HG03196 (cell line): ENCODE measurements around the gene ATP2B1.
A peak's percentile ranks its signal among the peaks of the same experiment; 100 is the strongest.

Experiments
- ATAC-seq: cut with Tn5 transposase; IDR thresholded peaks from one replicate; pipeline ENCODE4 v1.9.1; 2021; ENCODE audit not compliant: unreplicated experiment

Gene ATP2B1

DNA sequence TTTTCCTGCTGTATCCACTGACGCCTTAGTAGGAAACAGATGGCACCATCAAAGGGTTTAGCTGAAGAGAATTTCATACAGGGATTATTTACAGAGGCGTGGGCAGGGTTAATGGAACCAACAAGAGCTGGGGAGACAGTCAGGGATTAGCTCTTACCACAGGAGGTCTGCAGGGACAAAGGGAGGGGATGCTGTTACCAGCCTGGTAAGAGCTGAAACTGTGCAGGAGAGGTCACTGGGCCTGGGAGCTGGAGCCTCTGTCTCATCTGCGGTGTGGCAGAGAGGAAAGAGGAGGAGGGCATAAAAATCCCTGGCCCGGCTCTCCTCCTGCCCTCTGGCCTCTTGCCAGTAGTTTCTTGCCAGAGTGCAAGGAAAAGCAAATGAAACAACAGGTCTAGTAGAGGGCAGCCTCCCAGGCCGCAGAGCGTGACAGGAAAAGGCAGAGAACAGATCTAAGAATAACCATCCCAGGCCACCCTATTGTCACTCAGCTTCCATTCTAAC lies 163.9 kb downstream of the ATP2B1 start:
- peak; percentile 45 for ATAC-seq

DNA sequence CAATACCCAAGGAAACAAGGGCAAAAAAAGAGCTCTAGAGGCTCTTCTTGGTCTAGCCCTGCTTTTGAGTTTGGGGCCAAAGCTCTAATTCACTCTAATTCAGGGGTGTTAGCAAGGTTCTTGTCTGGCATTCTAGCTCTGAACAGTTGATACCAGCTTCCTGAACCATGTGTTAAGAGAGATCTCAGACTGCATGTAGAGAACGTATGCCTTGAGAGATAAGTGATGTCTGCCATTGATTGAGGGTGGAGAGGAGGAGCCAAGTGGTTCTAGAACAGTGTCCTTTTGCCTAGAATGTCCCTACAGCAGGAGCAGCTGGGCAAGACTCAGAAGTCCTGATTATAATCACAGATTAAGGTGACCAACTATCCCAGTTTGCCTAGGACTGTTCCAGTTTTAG lies 164.6 kb downstream of the ATP2B1 start:
- no peak for ATAC-seq

DNA sequence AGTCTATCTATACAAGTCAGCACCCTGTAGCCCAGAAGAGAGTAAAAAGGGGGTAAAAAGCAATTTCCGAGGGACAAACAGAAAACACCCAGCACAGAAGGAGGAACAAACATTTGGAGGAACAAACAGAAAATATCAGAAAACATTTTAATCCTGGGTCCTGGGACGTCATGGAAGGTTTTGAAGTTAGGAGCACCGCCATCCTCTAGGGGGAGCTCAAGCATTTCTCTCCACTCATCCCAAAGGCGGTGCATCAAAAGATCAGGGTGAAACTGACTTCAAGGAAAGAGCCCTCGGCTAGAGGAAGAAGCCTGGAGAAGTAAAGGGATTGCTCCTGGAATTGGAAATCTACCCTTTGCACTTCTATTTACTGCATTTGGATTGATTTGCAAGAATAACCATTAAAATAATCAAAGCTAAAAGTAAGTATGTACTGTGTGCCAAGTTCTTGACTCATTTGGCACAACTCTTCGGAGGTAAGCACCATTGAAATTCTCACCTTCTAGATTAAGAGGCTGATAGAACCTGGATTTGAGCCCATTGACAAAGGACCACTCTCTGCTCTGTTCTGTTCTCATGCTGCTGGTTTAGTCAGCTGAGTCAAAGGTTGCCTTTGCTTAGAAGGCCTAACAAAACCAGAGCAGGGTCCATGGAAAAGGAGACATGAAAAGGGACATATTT lies 165.6 kb downstream of the ATP2B1 start:
- peak; percentile 67 for ATAC-seq

DNA sequence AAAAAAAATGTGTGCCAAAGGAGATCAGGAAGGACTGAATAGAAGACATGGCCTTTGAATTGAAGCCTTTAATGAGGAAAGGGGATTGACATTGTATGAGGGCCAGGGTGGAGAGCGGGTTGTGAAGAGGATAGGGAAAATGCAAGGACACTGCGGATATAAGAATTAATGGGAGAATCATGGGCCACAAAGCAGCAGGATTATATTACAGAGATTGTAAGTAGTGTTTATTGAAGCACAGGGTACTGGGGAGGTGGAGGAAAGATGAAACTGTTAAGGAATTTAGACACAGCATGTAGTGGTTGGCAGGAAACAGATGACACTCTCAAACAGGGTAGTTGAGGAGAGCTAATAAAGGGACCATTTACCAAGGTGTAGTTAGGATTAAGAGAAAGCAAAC lies 166.4 kb downstream of the ATP2B1 start:
- no peak for ATAC-seq

DNA sequence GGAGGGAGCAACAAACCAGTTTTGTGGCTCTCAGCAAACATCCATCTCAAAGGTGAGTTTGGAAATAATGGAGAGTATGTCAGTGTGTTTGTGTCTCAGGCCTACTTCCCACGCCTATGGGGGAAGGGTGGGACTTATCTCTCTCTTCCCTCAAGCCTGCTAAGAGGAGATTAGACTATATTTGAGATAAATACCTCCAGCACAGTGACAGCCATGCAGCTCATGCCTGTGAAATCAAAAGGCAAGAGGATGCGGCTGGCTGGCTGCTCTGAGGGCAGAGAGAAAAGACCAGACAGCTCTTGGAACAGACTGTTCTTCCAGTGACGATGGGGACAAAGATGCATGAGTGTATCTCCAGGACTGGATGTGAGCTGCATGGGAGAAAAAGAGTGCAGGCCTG lies 168.1 kb downstream of the ATP2B1 start:
- no peak for ATAC-seq

DNA sequence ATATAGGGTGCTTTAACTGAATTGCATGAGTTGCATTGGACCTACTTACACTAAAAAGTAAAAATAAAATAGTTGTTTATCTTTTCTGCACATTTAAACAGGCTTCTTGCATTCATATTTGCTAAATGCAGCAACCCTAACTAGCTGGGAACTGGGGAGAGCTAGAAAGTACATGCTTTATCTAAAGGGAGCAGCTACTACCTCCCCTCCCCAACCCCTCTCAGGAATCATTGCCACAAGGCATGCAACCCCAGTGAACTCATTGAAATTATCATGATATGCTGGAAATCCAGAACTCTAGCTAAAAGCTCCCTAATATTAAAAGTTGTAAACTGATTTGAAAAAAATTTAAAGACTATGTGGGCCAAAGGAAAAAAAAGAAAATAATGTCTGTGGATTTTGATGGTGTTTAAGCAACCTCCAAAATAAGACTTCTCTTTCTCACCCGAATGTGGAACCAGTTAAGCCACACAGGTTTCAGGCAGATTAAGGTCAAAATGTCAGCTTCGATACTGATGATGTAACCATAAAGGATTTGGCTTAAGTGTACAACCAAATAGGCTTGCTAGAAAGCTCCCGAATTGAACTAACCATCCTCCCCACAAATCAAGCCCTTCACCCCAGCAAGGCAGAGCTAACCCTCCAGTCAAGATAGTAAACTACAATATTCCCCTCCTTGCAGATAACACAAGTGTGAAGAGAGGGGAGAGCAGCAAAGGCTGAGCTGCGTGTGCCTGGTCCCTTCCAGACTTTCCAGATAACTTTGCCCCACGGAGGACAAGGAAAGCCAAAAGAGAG lies 169.0 kb downstream of the ATP2B1 start:
- ATAC-seq: no peak

DNA sequence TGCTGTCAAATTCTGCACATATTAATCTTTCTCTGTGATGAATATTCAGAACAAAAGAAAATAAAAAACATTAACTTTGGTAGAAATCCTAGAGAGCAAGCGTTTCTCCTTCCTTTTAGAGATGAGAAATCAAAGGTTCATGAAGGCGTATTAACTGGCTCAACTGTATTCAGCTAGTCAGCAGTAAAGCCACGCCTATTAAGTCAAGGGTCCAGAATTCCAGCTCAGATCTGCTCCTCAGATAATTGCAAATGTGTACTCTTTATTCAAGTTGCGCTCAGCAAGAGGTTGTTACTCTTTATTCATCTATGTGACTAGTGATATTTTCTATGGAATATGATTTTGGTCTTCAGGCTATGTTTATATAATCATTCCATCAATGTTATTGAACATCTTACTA lies 169.7 kb downstream of the ATP2B1 start:
- no peak for ATAC-seq
